ENCODE data around the gene IFT80. TPM values are rescaled to one million over a fixed set of nuclear protein-coding genes. Genes with fewer than 3 reads are reported as not detected.

IFT80 gene
- total and polyA plus RNA-seq, 2 donors (not counting 3 experiments of a cell fraction or from before 2014, with no cell fraction given), result 7.3 to 22.5 TPM

- Histone ChIP-seq H3K4me3 (replicated peaks in 1 of 3; ENCODE audit: insufficient read depth in 1 of 3, low read depth in 1 of 3, low read length in 3 of 3) (peak overlapping the region; percentile 13 to 79 (median 77)), H3K27ac (ENCODE audit: insufficient read depth, low read depth, low read length) (peak overlapping the region; percentile 76), H4K20me1 (replicated peaks; ENCODE audit: control insufficient read depth, extremely low read depth, insufficient read depth, low read length) (no peaks in the 10 kb centered on the region), H3K27me3 (ENCODE audit: control insufficient read depth in 2 of 2, insufficient read depth in 2 of 2, low read length in 2 of 2) (no peaks in the 10 kb centered on the region), H3K36me3 (ENCODE audit: control insufficient read depth in 2 of 2, extremely low read depth in 1 of 2, insufficient read depth in 2 of 2, low read length in 2 of 2) (peaks cover 0 to 16% of the 10 kb centered on the region in 2 experiments), H3K4me2 (ENCODE audit: insufficient read depth, low read length) (peak overlapping the region; percentile 99), H2AFZ (ENCODE audit: low read depth, low read length) (no peak overlapping the region), H3K9me1 (replicated peaks; ENCODE audit: control insufficient read depth, extremely low read depth, insufficient read depth, low read length) (no peaks in the 10 kb centered on the region), H3K79me2 (ENCODE audit: control insufficient read depth, insufficient read depth, low read length) (peaks cover 94% of the 10 kb centered on the region), H3K9me3 (replicated peaks; ENCODE audit: control insufficient read depth, insufficient read depth, low read length) (no peaks in the 10 kb centered on the region), H3K9ac (replicated peaks; ENCODE audit: extremely low read depth, insufficient read depth, low read length) (peak overlapping the region; percentile 84), H3K4me1 (ENCODE audit: control insufficient read depth, extremely low read depth, insufficient read depth, low read length) (peaks cover 23% of the 10 kb centered on the region)
- FAIRE-seq (no peak), DNase-seq (ENCODE audit: low read depth, low spot score) (peak; percentile 68)
- ChIA-PET POLR2A (no interaction called here), CTCF (interaction anchor here (0.9 to 2.7 kb wide), 2 partner anchors 9 to 633 kb away, joined by 3 to 19 read pairs; no protein-coding TSS in a partner anchor)
- no TSS peak for BruUV-seq (replicated peaks)
- intact Hi-C loops (cut with micrococcal nuclease), result loop anchor here (5.0 to 10.0 kb wide), 3 partner anchors 353 to 627 kb away; partner anchors contain the start of gene PPM1L
- dilution Hi-C loops (cut with MboI; ENCODE audit: extremely low pct_ligation_motif_present, low sequenced_read_pairs), result no loop called here
- TF ChIP-seq MAX (IDR thresholded peaks at IDR 0.05; ENCODE audit: insufficient read depth, insufficient read length) (no peak), POLR2AphosphoS5 (IDR thresholded peaks at IDR 0.05; ENCODE audit: insufficient read depth, low read depth, low read length) (no peak), FOS (IDR thresholded peaks at IDR 0.05; ENCODE audit: borderline replicate concordance, insufficient read depth, low read length) (no peak), MYC (IDR thresholded peaks at IDR 0.05; ENCODE audit: low read depth, low read length) (no peak), GATA2 (IDR thresholded peaks at IDR 0.05; ENCODE audit: insufficient read depth, insufficient read length, low read depth, low read length) (no peak), EZH2 (IDR thresholded peaks at IDR 0.05; ENCODE audit: borderline replicate concordance, low read depth, low read length, severe bottlenecking) (no peak), JUN (IDR thresholded peaks at IDR 0.05; ENCODE audit: borderline replicate concordance, insufficient read depth, insufficient read length, low read depth) (no peak)
Measured at GRCh38 chr3:160403796-160404470, 4.9 kb upstream of the IFT80 start.

Measured in endothelial cell of umbilical vein (primary cell).